HUES6 (cell line): ENCODE results near the gene IFT88.
"Not testable (repeated sequence)": the region's sequence is repeated elsewhere in the genome, so short reads cannot be mapped to it uniquely, and the experiment has no call there.

Experiments used
- H3K27ac ChIP-seq: 2 replicates; pipeline ENCODE4 v1.7.0; 2013; ENCODE audit warnings: low read depth, mild to moderate bottlenecking, low read length, inconsistent platforms
- H3K27me3 ChIP-seq: 2 replicates; pipeline ENCODE4 v1.6.1; 2013; ENCODE audit warnings: low read length; ENCODE audit not compliant: control insufficient read depth, insufficient read depth
- H3K36me3 ChIP-seq: 2 replicates; pipeline ENCODE4 v1.6.1; 2013; ENCODE audit warnings: low read length; ENCODE audit not compliant: control insufficient read depth, insufficient read depth
- H3K4me1 ChIP-seq: 2 replicates; pipeline ENCODE4 v1.6.1; 2013; ENCODE audit warnings: low read length; ENCODE audit not compliant: control insufficient read depth, insufficient read depth
- H3K4me3 ChIP-seq: 2 replicates; pipeline ENCODE4 v1.5.1; 2013; ENCODE audit warnings: low read depth, low read length
- H3K9ac ChIP-seq: one replicate; pipeline ENCODE4 v1.6.1; 2013; ENCODE audit warnings: mild to moderate bottlenecking, low read length
- H3K9me3 ChIP-seq: 2 replicates; pipeline ENCODE4 v1.6.1; 2013; ENCODE audit warnings: low read depth, low read length; ENCODE audit not compliant: control insufficient read depth, insufficient read depth

The IFT88 gene

GRCh38 chr13:20672772-20673171 lies 105.8 kb downstream of the IFT88 start:
- Histone ChIP-seq H3K27ac (no peak overlapping the region), H3K27me3 (no peaks in the 10 kb centered on the region), H3K9ac (no peak overlapping the region), H3K4me3 (no peak overlapping the region), H3K36me3 (no peaks in the 10 kb centered on the region), H3K4me1 (no peaks in the 10 kb centered on the region), H3K9me3 (no peaks in the 10 kb centered on the region)

DNA sequence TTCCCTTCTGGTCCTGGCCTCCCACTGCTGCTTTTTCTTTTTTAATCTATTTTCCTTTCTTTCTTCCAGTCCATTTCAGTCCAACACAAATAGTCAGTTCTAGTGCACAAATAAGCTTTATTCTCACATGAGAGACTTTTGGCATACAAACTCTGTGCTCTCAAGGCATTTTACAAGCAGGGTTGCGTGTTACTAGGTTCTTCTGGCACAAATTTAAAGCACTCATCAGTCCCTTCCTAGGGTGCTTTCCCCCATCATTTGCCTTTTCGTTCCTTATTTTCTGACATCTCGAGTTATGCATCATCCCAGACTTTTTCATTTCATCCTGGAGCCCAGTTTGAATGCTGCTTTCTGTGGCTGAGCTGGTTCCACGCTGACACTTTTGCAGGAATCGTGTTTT lies 106.8 kb downstream of the IFT88 start:
- Histone ChIP-seq H3K4me3 (no peak overlapping the region), H3K9ac (no peak overlapping the region), H3K27me3 (no peaks in the 10 kb centered on the region), H3K4me1 (no peaks in the 10 kb centered on the region), H3K9me3 (no peaks in the 10 kb centered on the region), H3K27ac (no peak overlapping the region), H3K36me3 (no peaks in the 10 kb centered on the region)

DNA sequence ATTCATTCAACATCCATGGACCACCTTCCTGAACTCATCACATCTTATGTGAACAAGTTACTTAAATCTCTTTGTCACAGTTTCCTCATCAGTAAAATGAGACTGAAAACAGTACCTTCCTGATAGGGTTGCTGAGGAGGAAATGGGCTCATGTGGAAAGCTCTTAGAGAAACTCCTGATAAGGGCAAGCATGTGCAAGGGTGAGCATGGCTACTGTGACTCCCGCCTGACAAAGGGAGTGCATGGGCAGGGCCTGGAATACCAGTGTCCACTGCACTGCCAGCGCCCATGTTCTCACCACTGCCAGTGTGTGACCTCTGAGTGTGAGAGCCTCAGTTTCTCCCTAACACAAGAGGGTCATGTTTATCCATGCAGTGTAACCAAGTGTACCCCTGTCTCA lies 109.3 kb downstream of the IFT88 start:
- H3K4me3 ChIP-seq: no peak overlapping the region
- no peak overlapping the region for H3K27ac ChIP-seq
- H3K9ac ChIP-seq: no peak overlapping the region
- H3K36me3 ChIP-seq: no peaks in the 10 kb centered on the region
- H3K9me3 ChIP-seq: no peaks in the 10 kb centered on the region
- H3K4me1 ChIP-seq: no peaks in the 10 kb centered on the region
- no peaks in the 10 kb centered on the region for H3K27me3 ChIP-seq

DNA sequence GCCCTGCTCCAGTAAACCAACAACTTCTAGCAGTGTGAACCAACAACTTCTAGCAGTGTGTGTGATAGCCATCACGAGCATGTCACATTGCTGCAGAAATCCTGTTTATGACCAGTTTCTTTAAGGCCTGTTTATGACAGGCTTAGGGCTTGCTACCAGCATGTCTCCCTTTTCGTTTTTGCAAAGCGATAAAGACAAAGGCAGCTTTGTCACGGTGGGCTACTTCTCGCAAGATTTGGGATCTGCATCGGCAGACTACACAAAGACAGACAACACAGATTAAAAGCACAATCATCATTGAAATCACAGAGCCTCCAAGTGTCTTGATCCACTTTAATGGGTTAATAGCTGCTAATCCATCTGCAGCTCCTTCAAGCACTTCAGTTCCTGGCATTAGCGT lies 111.6 kb downstream of the IFT88 start:
- not testable (repeated sequence) for H3K9me3 ChIP-seq, H3K9ac ChIP-seq, H3K36me3 ChIP-seq, H3K4me1 ChIP-seq, H3K4me3 ChIP-seq, H3K27me3 ChIP-seq, H3K27ac ChIP-seq

GRCh38 chr13:20679879-20680278 lies 112.9 kb downstream of the IFT88 start:
- Histone ChIP-seq H3K4me1 (peaks cover 9% of the 10 kb centered on the region; the same call in 1 of the 2 replicates), H3K9me3 (no peaks in the 10 kb centered on the region), H3K4me3 (no peak overlapping the region), H3K36me3 (no peaks in the 10 kb centered on the region), H3K27ac (no peak overlapping the region), H3K27me3 (no peaks in the 10 kb centered on the region), H3K9ac (no peak overlapping the region)

DNA sequence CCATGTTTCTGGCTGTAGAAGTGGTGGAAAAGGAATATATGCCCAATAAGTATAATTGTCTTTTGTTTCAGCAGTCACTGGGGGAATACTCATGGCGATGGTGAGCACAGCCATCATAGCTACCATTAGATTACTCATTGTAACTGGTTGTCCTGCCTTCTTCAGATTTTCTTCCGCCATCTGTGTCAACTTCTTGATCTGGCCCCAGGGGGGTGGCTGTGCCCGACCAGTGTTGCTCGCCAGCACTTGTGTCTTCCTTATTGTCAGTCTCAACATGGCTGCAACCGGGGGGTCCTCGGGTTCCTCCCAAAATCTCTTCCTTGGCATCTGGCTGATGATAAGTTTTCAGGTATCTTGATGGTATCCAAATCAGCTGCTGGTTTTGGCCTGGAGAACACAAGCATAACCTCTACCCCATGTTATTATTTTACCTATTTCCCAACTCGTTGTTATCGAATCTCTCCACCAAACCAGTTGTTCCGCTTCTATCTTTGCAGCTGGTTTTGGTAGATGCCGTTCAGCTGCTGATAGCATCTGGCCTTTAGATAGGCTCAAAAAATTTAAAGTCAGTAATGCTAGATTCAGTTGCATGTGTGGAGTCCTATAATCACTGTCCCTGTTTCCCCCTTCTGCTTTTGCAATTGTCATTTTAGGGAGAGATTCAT lies 113.6 kb downstream of the IFT88 start:
- no peak overlapping the region for H3K9ac ChIP-seq
- no peaks in the 10 kb centered on the region for H3K9me3 ChIP-seq
- no peaks in the 10 kb centered on the region for H3K36me3 ChIP-seq
- H3K4me3 ChIP-seq: no peak overlapping the region
- no peak overlapping the region for H3K27ac ChIP-seq
- H3K27me3 ChIP-seq: no peaks in the 10 kb centered on the region
- H3K4me1 ChIP-seq: peaks cover 9% of the 10 kb centered on the region; the same call in 1 of the 2 replicates

- H3K4me3 ChIP-seq, H3K27ac ChIP-seq, H3K9ac ChIP-seq, H3K9me3 ChIP-seq, H3K4me1 ChIP-seq, H3K36me3 ChIP-seq, H3K27me3 ChIP-seq: not testable (repeated sequence)
Measured at GRCh38 chr13:20681481-20681880, 114.5 kb downstream of the IFT88 start.

GRCh38 chr13:20682061-20682460 lies 115.1 kb downstream of the IFT88 start:
- Histone ChIP-seq H3K27ac (no peak overlapping the region), H3K4me3 (no peak overlapping the region), H3K9ac (no peak overlapping the region), H3K27me3 (no peaks in the 10 kb centered on the region), H3K9me3 (no peaks in the 10 kb centered on the region), H3K4me1 (peaks cover 11% of the 10 kb centered on the region), H3K36me3 (no peaks in the 10 kb centered on the region)

GRCh38 chr13:20684041-20684440 lies 117.1 kb downstream of the IFT88 start:
- no peak overlapping the region for H3K9ac ChIP-seq
- no peaks in the 10 kb centered on the region for H3K27me3 ChIP-seq
- H3K36me3 ChIP-seq: no peaks in the 10 kb centered on the region
- no peaks in the 10 kb centered on the region for H3K9me3 ChIP-seq
- H3K4me1 ChIP-seq: peaks cover 15% of the 10 kb centered on the region
- no peak overlapping the region for H3K4me3 ChIP-seq
- H3K27ac ChIP-seq: no peak overlapping the region

DNA sequence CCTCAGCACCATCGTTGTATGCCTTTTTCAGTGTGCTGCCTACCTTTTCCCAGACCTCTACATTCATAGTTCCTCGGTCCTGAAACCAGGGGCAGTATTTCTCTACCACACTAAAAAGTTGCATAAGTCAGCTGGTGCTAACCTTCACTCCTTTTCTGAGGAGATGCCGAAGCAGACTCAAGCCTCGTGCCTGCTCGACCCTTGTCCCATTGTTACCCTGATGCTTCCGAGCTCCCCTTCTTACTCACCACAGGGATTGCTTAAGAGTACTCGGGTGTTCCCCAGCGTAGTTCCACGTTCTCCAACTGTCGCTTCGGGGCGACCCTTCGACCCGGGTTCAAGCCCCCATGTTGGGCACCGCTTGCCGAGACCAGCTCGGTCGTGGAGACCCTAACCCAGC lies 117.6 kb downstream of the IFT88 start:
- Histone ChIP-seq H3K27ac (no peak overlapping the region), H3K4me3 (no peak overlapping the region), H3K36me3 (no peaks in the 10 kb centered on the region), H3K4me1 (peaks cover 15% of the 10 kb centered on the region), H3K27me3 (no peaks in the 10 kb centered on the region), H3K9ac (no peak overlapping the region), H3K9me3 (no peaks in the 10 kb centered on the region)

DNA sequence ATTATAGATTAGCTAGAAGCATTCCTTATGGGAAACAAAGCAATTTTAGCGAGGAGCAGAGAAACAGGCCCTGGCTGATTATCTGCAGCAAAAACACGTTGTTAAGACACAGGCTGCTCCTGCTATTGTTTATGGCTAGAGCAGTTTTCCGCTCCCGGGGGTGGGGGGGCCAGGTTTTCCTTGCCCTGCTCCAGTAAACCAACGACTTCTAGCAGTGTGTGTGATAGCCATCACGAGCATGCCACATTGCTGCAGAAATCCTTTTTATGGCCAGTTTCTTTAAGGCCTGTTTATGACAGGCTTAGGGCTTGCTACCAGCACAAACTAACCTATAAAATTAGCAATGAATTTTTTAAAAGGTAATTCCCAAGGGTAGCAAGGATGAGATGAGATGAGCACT lies 118.1 kb downstream of the IFT88 start:
- Histone ChIP-seq H3K4me1 (peaks cover 15% of the 10 kb centered on the region), H3K4me3 (no peak overlapping the region), H3K9ac (no peak overlapping the region), H3K27ac (no peak overlapping the region), H3K27me3 (no peaks in the 10 kb centered on the region), H3K36me3 (no peaks in the 10 kb centered on the region), H3K9me3 (no peaks in the 10 kb centered on the region)

- Histone ChIP-seq H3K36me3 (no peaks in the 10 kb centered on the region), H3K27ac (no peak overlapping the region), H3K9ac (no peak overlapping the region), H3K9me3 (no peaks in the 10 kb centered on the region), H3K4me3 (no peak overlapping the region), H3K27me3 (no peaks in the 10 kb centered on the region), H3K4me1 (peaks cover 15% of the 10 kb centered on the region)
Measured at GRCh38 chr13:20686167-20686566, 119.2 kb downstream of the IFT88 start.
